MCF 10A (cell line): Measurements from ENCODE around the gene AP3S2. TPM values are rescaled to one million over a fixed set of nuclear protein-coding genes. Genes with fewer than 3 reads are reported as not detected.
"Not testable (repeated sequence)": the region's sequence is repeated elsewhere in the genome, so short reads cannot be mapped to it uniquely, and the experiment has no call there.

ENCODE experiments used
- Bru-seq: library from RNA; stranded (reverse); fragments of 400-500 nt; gene quantifications from one replicate; lab custom pipeline; 2021; lab: Mats Ljungman, UMichigan
- BruChase-seq, 2 experiments: library from RNA; stranded (reverse); fragments of 400-500 nt; gene quantifications; one replicate each; lab custom pipeline; 2021; lab: Mats Ljungman, UMichigan
- BruUV-seq: library from RNA; stranded (reverse); fragments of 400-500 nt; replicated peaks from 2 replicates; lab custom pipeline; 2021; lab: Mats Ljungman, UMichigan
- CTCF ChIA-PET: fragments of 300-600 bp; sonication (Branson Sonifier 250); formaldehyde crosslinking; extraction: SDS; loops from one replicate; lab custom pipeline; 2021; ENCODE audit warnings: antibody characterized with exemption, inconsistent platforms; lab: Yijun Ruan, JAX
- POLR2A ChIA-PET: fragments of 300-600, 350-650 bp; sonication (Branson Sonifier 250); formaldehyde crosslinking; extraction: SDS; loops from one replicate; lab custom pipeline; 2020; ENCODE audit warnings: antibody characterized with exemption, inconsistent platforms; lab: Yijun Ruan, JAX
- DNase-seq: peaks from one replicate; pipeline ENCODE4 v3.0.0-alpha.2; 2018; ENCODE audit not compliant: unreplicated experiment
- H3K27ac Mint-ChIP-seq: one replicate; pipeline ENCODE4 v1.8.0; 2022; ENCODE audit warnings: mild to moderate bottlenecking, low read depth, mixed read lengths; ENCODE audit not compliant: unreplicated experiment
- H3K27me3 Mint-ChIP-seq: one replicate; pipeline ENCODE4 v1.8.0; 2022; ENCODE audit warnings: mixed read lengths; ENCODE audit not compliant: insufficient read depth, unreplicated experiment
- H3K36me3 Mint-ChIP-seq: one replicate; pipeline ENCODE4 v1.8.0; 2022; ENCODE audit warnings: mild to moderate bottlenecking, moderate library complexity, mixed read lengths; ENCODE audit not compliant: insufficient read depth, unreplicated experiment
- H3K4me1 Mint-ChIP-seq: one replicate; pipeline ENCODE4 v1.8.0; 2022; ENCODE audit warnings: mixed read lengths; ENCODE audit not compliant: insufficient read depth, unreplicated experiment
- H3K4me3 Mint-ChIP-seq: one replicate; pipeline ENCODE4 v1.8.0; 2022; ENCODE audit warnings: mild to moderate bottlenecking, moderate library complexity, mixed read lengths; ENCODE audit not compliant: unreplicated experiment
- H3K9me3 Mint-ChIP-seq: one replicate; pipeline ENCODE4 v1.8.0; 2022; ENCODE audit warnings: mixed read lengths; ENCODE audit not compliant: unreplicated experiment
- CTCF ChIP-seq: fragments of 200-600 bp; IDR thresholded peaks from one replicate; pipeline ENCODE4 v1.8.0; 2022; ENCODE audit warnings: antibody characterized with exemption, mild to moderate bottlenecking; ENCODE audit not compliant: unreplicated experiment
- intact Hi-C: fragments of 100-400 bp; cut with micrococcal nuclease; formaldehyde crosslinking; loops from 2 replicates; pipeline ENCODE4 v1.14.1; 2022
- long read RNA-seq: library from polyadenylated mRNA; stranded (forward); transcript quantifications from one replicate; pipeline ENCODE4 v2.0.0, GENCODE V29; 2022
- total RNA-seq: library from RNA; stranded (reverse); gene quantifications from 2 replicates; pipeline ENCODE4 v1.2.3, GENCODE V29; 2022

AP3S2 gene
- total RNA-seq (38.4 and 39.5 TPM in 2 replicates), Bru-seq, nascent RNA (percentile 78 among the genes with signal in this experiment), BruChase-seq, experiment 1, labeled RNA remaining after a 6-hour chase (percentile 94 among the genes with signal in this experiment), BruChase-seq, experiment 2, labeled RNA remaining after a 2-hour chase (percentile 92 among the genes with signal in this experiment)
- long read RNA-seq, full-length matches to known transcripts: 147 of 170 reads
- long read RNA-seq, partial matches to known transcripts: 1 of 170 reads
- long read RNA-seq, other reads (novel, unspliced or antisense): 22 of 170 reads

GRCh38 chr15:89893696-89894447, at the start of gene AP3S2:
TSS of gene AP3S2 (minus strand) at chr15:89893994. CDS start at chr15:89893949, 45 bp downstream.
- Mint-ChIP-seq H3K4me1 (no peaks in the 10 kb centered on the region), H3K36me3 (peaks cover 17% of the 10 kb centered on the region), H3K27ac (peak within 1 kb of the TSS; percentile 97), H3K9me3 (no peaks in the 10 kb centered on the region), H3K27me3 (no peaks in the 10 kb centered on the region), H3K4me3 (peak within 1 kb of the TSS; percentile 98)
- intact Hi-C loops: loop anchor here (1.0 to 5.0 kb wide), 2 partner anchors 108 to 177 kb away; partner anchors contain the start of gene ZNF710
- POLR2A ChIA-PET: interaction anchor here (0.6 to 3.3 kb wide), 46 partner anchors 11 to 826 kb away, joined by 3 to 28 read pairs (median 5); partner anchors contain the start of genes ARPIN, CIB1, GDPGP1 and IDH2
- CTCF ChIA-PET: interaction anchor here (0.7 to 2.0 kb wide), 6 partner anchors 57 to 192 kb away, joined by 3 to 8 read pairs (median 4); no protein-coding TSS in a partner anchor
- peak; percentile 94 for DNase-seq
- TF ChIP-seq CTCF: no peak
- BruUV-seq: no TSS peak

- ChIA-PET CTCF (interaction anchor here (0.6 to 3.2 kb wide), 2 partner anchors 56 to 131 kb away, joined by 3 to 10 read pairs; no protein-coding TSS in a partner anchor), POLR2A (interaction anchor here (1.1 kb wide), 1 partner anchor 22 kb away, joined by 3 read pairs; no protein-coding TSS in a partner anchor)
- H3K27me3 Mint-ChIP-seq: no peaks in the 10 kb centered on the region
Measured at GRCh38 chr15:89939910-89940309, 46.1 kb upstream of the AP3S2 start.

GRCh38 chr15:89939377-89939776, 45.6 kb upstream of the AP3S2 start:
- DNase-seq, H3K4me1 Mint-ChIP-seq, H3K27me3 Mint-ChIP-seq, H3K4me3 Mint-ChIP-seq, intact Hi-C loops, H3K27ac Mint-ChIP-seq, H3K9me3 Mint-ChIP-seq, H3K36me3 Mint-ChIP-seq, BruUV-seq: not testable (repeated sequence)
- ChIA-PET CTCF (interaction anchor here (0.6 to 3.2 kb wide), 2 partner anchors 57 to 131 kb away, joined by 3 to 10 read pairs; no protein-coding TSS in a partner anchor), POLR2A (interaction anchor here (1.1 to 1.3 kb wide), 2 partner anchors 19 to 22 kb away, joined by 3 read pairs; no protein-coding TSS in a partner anchor)

More at GRCh38 chr15:89939910-89940309, 46.1 kb upstream of the AP3S2 start:
- BruUV-seq: no TSS peak
- Mint-ChIP-seq H3K4me1 (no peaks in the 10 kb centered on the region), H3K9me3 (no peaks in the 10 kb centered on the region), H3K36me3 (no peaks in the 10 kb centered on the region), H3K27ac (no peak overlapping the region), H3K4me3 (no peak overlapping the region)
- TF ChIP-seq CTCF: no peak
- intact Hi-C loops: no loop called here
- DNase-seq: no peak

GRCh38 chr15:89937365-89938350, 43.9 kb upstream of the AP3S2 start:
- no peak for TF ChIP-seq CTCF
- Mint-ChIP-seq H3K9me3 (no peaks in the 10 kb centered on the region), H3K4me1 (no peaks in the 10 kb centered on the region), H3K4me3 (no peak overlapping the region), H3K36me3 (no peaks in the 10 kb centered on the region), H3K27me3 (no peaks in the 10 kb centered on the region), H3K27ac (no peak overlapping the region)
- intact Hi-C loops: no loop called here
- POLR2A ChIA-PET: interaction anchor here (1.2 to 1.3 kb wide), 2 partner anchors 21 to 38 kb away, joined by 3 read pairs; no protein-coding TSS in a partner anchor
- no peak for DNase-seq
- BruUV-seq: no TSS peak
- CTCF ChIA-PET: interaction anchor here (1.0 to 3.2 kb wide), 2 partner anchors 133 to 148 kb away, joined by 5 to 10 read pairs; no protein-coding TSS in a partner anchor
